HG03196 (cell line): ENCODE data around the gene TRPM4.
"Not testable (repeated sequence)": the region's sequence is repeated elsewhere in the genome, so short reads cannot be mapped to it uniquely, and the experiment has no call there.

Experiments
- ATAC-seq: cut with Tn5 transposase; IDR thresholded peaks from one replicate; pipeline ENCODE4 v1.9.1; 2021; ENCODE audit not compliant: unreplicated experiment

Gene TRPM4

GRCh38 chr19:49150106-49150943, 7.3 kb upstream of the TRPM4 start:
- ATAC-seq: no peak

- ATAC-seq: no peak
These were observed 6.7 kb upstream of the TRPM4 start for GRCh38 chr19:49150944-49151243.

GRCh38 chr19:49151267-49152118, 6.1 kb upstream of the TRPM4 start:
- ATAC-seq: no peak

GRCh38 chr19:49152119-49152550, 5.5 kb upstream of the TRPM4 start:
- no peak for ATAC-seq

GRCh38 chr19:49153167-49153809, 4.3 kb upstream of the TRPM4 start:
- no peak for ATAC-seq

GRCh38 chr19:49154279-49154678, 3.3 kb upstream of the TRPM4 start:
- no peak for ATAC-seq

- ATAC-seq: no peak
These were observed 2.4 kb upstream of the TRPM4 start, which contains the start of gene HRC for GRCh38 chr19:49155005-49155819. TSS of gene HRC (minus strand) at chr19:49155396. CDS start at chr19:49155237, 159 bp downstream.

- no peak for ATAC-seq
These were observed 1.7 kb upstream of the TRPM4 start for GRCh38 chr19:49155820-49156346.

- no peak for ATAC-seq
These were observed 3.0 kb downstream of the TRPM4 start for GRCh38 chr19:49160450-49161189.

- no peak for ATAC-seq
These were observed 4.4 kb downstream of the TRPM4 start for GRCh38 chr19:49161987-49162386.

- ATAC-seq: no peak
These were observed 7.6 kb downstream of the TRPM4 start for GRCh38 chr19:49165111-49165750.

GRCh38 chr19:49165865-49166301, 8.3 kb downstream of the TRPM4 start:
- ATAC-seq: no peak

GRCh38 chr19:49167857-49168409, 10.3 kb downstream of the TRPM4 start:
- no peak for ATAC-seq

- no peak for ATAC-seq
These were observed 10.8 kb downstream of the TRPM4 start for GRCh38 chr19:49168421-49168820.

- no peak for ATAC-seq
These were observed 15.6 kb downstream of the TRPM4 start for GRCh38 chr19:49173198-49173597.

GRCh38 chr19:49180659-49181058, 23.1 kb downstream of the TRPM4 start:
- ATAC-seq: no peak

GRCh38 chr19:49182010-49182847, 24.6 kb downstream of the TRPM4 start:
- not testable (repeated sequence) for ATAC-seq

GRCh38 chr19:49182848-49183375, 25.3 kb downstream of the TRPM4 start:
- ATAC-seq: no peak
